Heart left ventricle (tissue), 16 donors: ENCODE measurements around the gene FAM83E. TPM values are rescaled to one million over a fixed set of nuclear protein-coding genes. Genes with fewer than 3 reads are reported as not detected.

ENCODE experiments used
- ATAC-seq, 4 donors: fragments of 200-7000 bp; cut with Tn5 transposase; one replicate each; pipeline ENCODE4 v1.9.1; 2020 to 2022; ENCODE audit warnings: moderate library complexity in 4 of 4, mild to moderate bottlenecking in 3 of 4, moderate number of reproducible peaks in 1 of 4
- DNase-seq, 5 donors: peaks; one replicate each; pipeline ENCODE4 v3.0.0-alpha.2; 2020
- H3K27ac ChIP-seq, 12 donors: fragments of 200-600 bp; sonication (generic) in 4 of 12; one replicate each; pipeline versions ENCODE4 v1.5.0 to v1.8.0; 2016 to 2022; ENCODE audit warnings: mild to moderate bottlenecking in 2 of 12
- H3K27me3 ChIP-seq, 9 donors: fragments of 200-600 bp; sonication (generic) in 2 of 9; one replicate each; pipeline versions ENCODE4 v1.5.1 to v1.8.0; 2016 to 2022; ENCODE audit warnings: mild to moderate bottlenecking in 3 of 9
- H3K36me3 ChIP-seq, 9 donors: fragments of 200-600 bp; sonication (generic) in 2 of 9; one replicate each; pipeline versions ENCODE4 v1.5.0 to v1.8.0; 2018 to 2022; ENCODE audit warnings: mild to moderate bottlenecking in 2 of 9
- H3K4me1 ChIP-seq, 12 donors: fragments of 200-600 bp; sonication (generic) in 4 of 12; one replicate each; pipeline versions ENCODE4 v1.5.0 to v1.8.0; 2016 to 2022; ENCODE audit warnings: mild to moderate bottlenecking in 3 of 12
- H3K4me3 ChIP-seq, 12 donors: fragments of 200-600 bp; sonication (generic) in 4 of 12; one replicate each; pipeline versions ENCODE4 v1.5.0 to v1.8.0; 2017 to 2022; ENCODE audit warnings: mild to moderate bottlenecking in 9 of 12, moderate library complexity in 4 of 12
- H3K9me3 ChIP-seq, 12 donors: fragments of 200-600 bp; sonication (generic) in 4 of 12; one replicate each; pipeline versions ENCODE4 v1.5.0 to v1.8.0; 2016 to 2022; ENCODE audit warnings: mild to moderate bottlenecking in 1 of 12
- POLR2A ChIP-seq, 2 donors: fragments of 450-650 bp; IDR thresholded peaks; one replicate each; pipeline ENCODE4 v1.6.1; 2017; ENCODE audit warnings: antibody characterized with exemption in 2 of 2, mild to moderate bottlenecking in 2 of 2, moderate library complexity in 2 of 2
- WGBS, 4 donors: extraction: QIAGEN DNeasy Blood & Tissue Kit in 2 of 4; methylation state at CpG; one replicate each; pipeline versions ENCODE4 v1.1.5 to v1.1.7; 2013 to 2018; 5-methylcytosine and 5-hydroxymethylcytosine counted together
- intact Hi-C, 10 donors: fragments of 100-400 bp; cut with DNase I; formaldehyde crosslinking; loops; one replicate each; pipeline versions ENCODE4 v1.11.1 to v1.14.2; 2022
- polyA plus RNA-seq, 2 donors: library from polyadenylated mRNA; stranded (reverse); fragments of 200-250 nt; gene quantifications; one replicate each; pipeline ENCODE4 v1.2.3, GENCODE V29; 2013
- total RNA-seq, 9 donors: library from RNA; depleted of rRNA in 2 of 9; stranded (reverse); fragments of >200 nt in 2 of 9; fragmentation: NEBNext Ultra II Directional in 3 of 9; extraction: Animal tissue kit (Norgen Biotek cat#: 25700) in 3 of 9; gene quantifications; one replicate each; pipeline versions ENCODE4 v1.1.0 to v1.2.4, GENCODE V29; 2016 to 2023
- TF ChIP-seq, protein P1 (sequence below), 12 donors: fragments of 200-600 bp; sonication (generic) in 4 of 12; IDR thresholded peaks; one replicate each; pipeline versions ENCODE4 v1.5.0 to v1.8.0; 2018 to 2022; ENCODE audit warnings: antibody characterized with exemption in 12 of 12, mild to moderate bottlenecking in 5 of 12
- donor health status: ischemic (EF 13 %, LVEDD 7.1; RV severe dilation, severe dysfunction).
- donor health status: healthy with polysubstance abuse.
- donor health status: DM: no; HTN: yes; CAD: no.
- donor health status: DM: no; HTN: no; CAD: no.
- donor health status: ischemic (EF 25% LVEDD 6.9; RV normal size, moderate dysfunction).
- donor health status: ischemic (EF 25% LVEDD 5.7; RV mildly dilated, moderate dysfunction).
- donor health status: healthy.
- donor health status: DM: yes; HTN: yes; CAD: no.
- donor health status: ischemic (EF 35%, LVEDD 5.7; RV mildly dilated, moderate dysfunction).
- donor health status: nonischemic (EF 11% LVEDD 7.7; RV severe dilation, severe dysfunction).
- donor health status: DM: yes; HTN: yes; CAD: no.
- donor health status: PGD.
- donor health status: ischemic (EF 29% LVEDD 5.4; RV normal size, mild dysfunction).
- donor health status: nonischemic (EF 23%, LVEDD 6.1; RV moderate dilation, normal function).

The FAM83E gene
- total and polyA plus RNA-seq, 11 donors = 0.14 TPM; not detected in 10

DNA sequence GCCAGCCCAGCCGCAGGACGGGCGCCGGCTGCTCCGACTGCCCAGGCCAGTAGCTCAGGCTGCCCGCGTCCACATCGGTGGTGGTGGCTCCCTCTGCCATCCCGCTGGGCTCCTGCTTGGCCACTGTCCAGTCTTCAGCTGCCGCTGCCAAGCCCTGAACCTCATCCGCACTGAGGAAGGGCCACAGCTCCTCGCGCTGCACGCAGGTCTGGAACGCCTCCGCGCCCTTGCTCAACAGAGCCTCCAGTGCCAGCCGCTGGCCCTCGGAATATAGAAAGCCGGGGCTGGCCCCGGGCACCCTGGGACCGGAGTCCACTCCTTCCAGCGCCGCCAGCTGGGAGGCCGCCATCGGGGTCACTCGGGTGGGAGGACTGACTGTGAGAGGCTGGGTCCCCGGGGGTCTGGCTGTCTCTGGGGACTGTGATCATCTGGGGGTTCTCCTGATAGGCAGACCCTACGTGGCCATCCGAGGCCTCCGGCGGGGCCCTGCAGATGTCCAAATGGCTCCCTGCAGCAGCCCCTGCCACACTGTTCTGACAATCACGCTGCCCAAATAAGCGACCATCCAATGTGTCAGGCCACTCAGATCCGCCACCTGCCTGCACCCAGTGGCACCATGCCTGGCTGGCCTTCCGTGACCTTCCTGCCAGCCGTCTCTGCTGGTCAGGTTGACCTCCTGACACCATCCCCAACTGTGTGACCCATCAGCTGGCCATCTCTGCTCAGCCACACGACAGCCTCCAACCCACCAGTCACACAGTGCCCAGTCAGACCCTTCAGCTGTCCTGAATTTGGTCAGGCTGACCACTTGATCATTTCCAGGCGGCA, 1.6 kb downstream of the FAM83E start:
- 70 to 84% (median 77%) methylated on average over 16 to 39 of the region's 39 CpGs for WGBS, 4 donors

DNA sequence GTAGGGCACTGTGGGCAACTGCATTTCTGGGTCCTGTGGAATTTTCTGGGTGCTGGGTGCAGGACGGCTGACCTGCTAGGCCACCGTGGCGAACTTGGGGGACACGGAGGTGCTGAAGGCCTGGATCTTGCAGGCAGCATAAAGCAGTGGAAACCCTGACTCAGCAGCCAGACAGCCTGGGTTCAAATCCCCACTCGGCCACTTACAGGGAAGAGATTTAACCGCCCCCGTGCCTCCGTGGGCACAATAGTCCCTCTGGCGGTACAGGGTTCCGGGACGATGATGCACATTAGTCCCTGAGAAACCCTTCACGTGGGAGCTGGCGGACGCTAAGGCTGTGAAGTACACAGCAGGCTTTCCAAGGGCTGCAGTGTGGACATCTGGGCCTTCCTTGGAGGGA, 3.0 kb downstream of the FAM83E start:
- DNase-seq = no peak
- intact Hi-C loops = loop anchor here in 1 of 10 donors (10.0 kb wide), 1 partner anchor 227 kb away; no protein-coding TSS in a partner anchor

More for the DNA sequence above, 1.6 kb downstream of the FAM83E start:
- no peak for DNase-seq
- TF ChIP-seq POLR2A (IDR thresholded peaks at IDR 0.05) = no peak
- TF ChIP-seq, protein P1, sequence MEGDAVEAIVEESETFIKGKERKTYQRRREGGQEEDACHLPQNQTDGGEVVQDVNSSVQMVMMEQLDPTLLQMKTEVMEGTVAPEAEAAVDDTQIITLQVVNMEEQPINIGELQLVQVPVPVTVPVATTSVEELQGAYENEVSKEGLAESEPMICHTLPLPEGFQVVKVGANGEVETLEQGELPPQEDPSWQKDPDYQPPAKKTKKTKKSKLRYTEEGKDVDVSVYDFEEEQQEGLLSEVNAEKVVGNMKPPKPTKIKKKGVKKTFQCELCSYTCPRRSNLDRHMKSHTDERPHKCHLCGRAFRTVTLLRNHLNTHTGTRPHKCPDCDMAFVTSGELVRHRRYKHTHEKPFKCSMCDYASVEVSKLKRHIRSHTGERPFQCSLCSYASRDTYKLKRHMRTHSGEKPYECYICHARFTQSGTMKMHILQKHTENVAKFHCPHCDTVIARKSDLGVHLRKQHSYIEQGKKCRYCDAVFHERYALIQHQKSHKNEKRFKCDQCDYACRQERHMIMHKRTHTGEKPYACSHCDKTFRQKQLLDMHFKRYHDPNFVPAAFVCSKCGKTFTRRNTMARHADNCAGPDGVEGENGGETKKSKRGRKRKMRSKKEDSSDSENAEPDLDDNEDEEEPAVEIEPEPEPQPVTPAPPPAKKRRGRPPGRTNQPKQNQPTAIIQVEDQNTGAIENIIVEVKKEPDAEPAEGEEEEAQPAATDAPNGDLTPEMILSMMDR (IDR thresholded peaks at IDR 0.05) = no peak
- H3K9me3 ChIP-seq = no peaks in the 10 kb centered on the region
- H3K27me3 ChIP-seq = no peaks in the 10 kb centered on the region
- ATAC-seq = peak in 2 of 4 donors; percentile 4
- no peak overlapping the region for H3K27ac ChIP-seq
- H3K4me1 ChIP-seq = peaks cover 8 to 29% (median 15%) of the 10 kb centered on the region in 12 donors
- peaks cover 2 to 32% (median 27%) of the 10 kb centered on the region in 9 donors for H3K36me3 ChIP-seq
- intact Hi-C loops = loop anchor here in 1 of 10 donors (10.0 kb wide), 1 partner anchor 228 kb away; no protein-coding TSS in a partner anchor
- no peak overlapping the region for H3K4me3 ChIP-seq

DNA sequence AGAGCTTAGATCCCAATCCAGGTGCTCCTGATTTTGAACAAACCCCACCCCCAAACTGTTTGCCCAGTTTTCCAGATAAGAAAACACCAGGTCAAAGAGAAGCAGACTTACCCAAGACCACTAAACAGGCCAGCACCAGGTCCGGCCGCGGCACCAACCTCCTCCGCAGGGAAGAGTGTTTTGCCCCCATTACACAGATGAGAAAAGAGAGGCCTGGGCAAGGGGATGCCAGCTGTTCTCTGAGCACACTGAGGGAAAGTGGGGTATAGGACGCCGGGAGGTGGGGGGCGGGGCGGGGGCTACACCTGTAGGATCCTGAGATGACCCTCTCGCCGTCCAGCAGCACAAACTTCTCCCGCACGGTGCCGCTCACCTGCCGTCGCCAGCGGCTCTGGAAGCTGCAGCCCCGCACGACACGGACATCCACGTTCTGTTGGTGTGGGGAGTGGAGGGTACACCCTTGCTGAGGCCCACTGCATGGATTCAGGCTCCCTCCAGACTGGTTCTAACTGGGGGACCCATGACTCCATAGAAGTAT, 5.2 kb downstream of the FAM83E start:
- DNase-seq (no peak), ATAC-seq (no peak)
- Histone ChIP-seq H3K4me1 (peaks cover 0 to 8% (median 0%) of the 10 kb centered on the region in 12 donors), H3K27ac (no peak overlapping the region), H3K36me3 (peaks cover 0 to under 1% (median 0%) of the 10 kb centered on the region in 9 donors), H3K27me3 (no peaks in the 10 kb centered on the region), H3K4me3 (no peak overlapping the region), H3K9me3 (no peaks in the 10 kb centered on the region)
- TF ChIP-seq, protein P1 (IDR thresholded peaks at IDR 0.05) = no peak
- no peak for TF ChIP-seq POLR2A (IDR thresholded peaks at IDR 0.05)
- 92 to 95% (median 94%) methylated on average over 6 to 20 of the region's 20 CpGs for WGBS, 4 donors
- intact Hi-C loops = loop anchor here in 1 of 10 donors (10.0 kb wide), 1 partner anchor 225 kb away; no protein-coding TSS in a partner anchor

More for the DNA sequence above, 3.0 kb downstream of the FAM83E start:
- ATAC-seq = no peak
- no peak overlapping the region for H3K4me3 ChIP-seq
- peaks cover 2 to 22% (median 20%) of the 10 kb centered on the region in 9 donors for H3K36me3 ChIP-seq
- H3K27ac ChIP-seq = no peak overlapping the region
- H3K4me1 ChIP-seq = peaks cover 0 to 15% (median 2%) of the 10 kb centered on the region in 12 donors
- H3K27me3 ChIP-seq = no peaks in the 10 kb centered on the region
- H3K9me3 ChIP-seq = no peaks in the 10 kb centered on the region
- 88 to 89% (median 88%) methylated on average over 14 of the region's 14 CpGs for WGBS, 4 donors
- no peak for TF ChIP-seq POLR2A (IDR thresholded peaks at IDR 0.05)
- TF ChIP-seq, protein P1 (IDR thresholded peaks at IDR 0.05) = no peak

DNA sequence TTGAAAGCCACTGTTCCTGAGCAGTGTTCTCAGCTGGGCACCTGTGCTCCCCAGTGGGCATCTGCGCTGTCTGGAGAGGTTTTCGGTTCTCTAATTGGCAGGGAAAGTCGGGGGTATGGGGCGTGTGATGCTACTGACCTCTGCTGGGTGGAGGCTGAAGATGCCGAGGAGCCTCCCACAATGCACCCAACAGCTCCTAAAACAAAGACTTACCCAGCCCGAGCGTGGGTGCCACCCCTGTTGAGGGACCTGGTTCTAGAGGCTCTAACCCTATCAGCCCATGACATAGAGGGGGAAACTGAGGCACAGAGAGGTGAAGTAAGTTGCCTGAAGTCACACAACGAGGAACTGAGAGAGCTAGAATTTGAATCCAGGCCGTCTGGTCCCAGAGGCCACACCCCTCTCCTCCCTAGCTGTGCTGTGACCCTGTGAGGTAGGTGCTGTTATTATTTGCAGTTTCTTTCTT, 6.0 kb downstream of the FAM83E start:
- Histone ChIP-seq H3K9me3 (no peaks in the 10 kb centered on the region), H3K27ac (no peak overlapping the region), H3K27me3 (no peaks in the 10 kb centered on the region), H3K4me3 (no peak overlapping the region), H3K36me3 (no peaks in the 10 kb centered on the region), H3K4me1 (peaks cover 0 to 4% (median 0%) of the 10 kb centered on the region in 12 donors)
- intact Hi-C loops = no loop called here
- ATAC-seq (peak in 3 of 4 donors; percentile 41 to 55 (median 54)), DNase-seq (no peak)
- WGBS, 4 donors = 12 to 37% (median 20%) methylated on average over 9 of the region's 9 CpGs
- TF ChIP-seq, protein P1 (IDR thresholded peaks at IDR 0.05) = peak; percentile 17 to 48 (median 30)
- no peak for TF ChIP-seq POLR2A (IDR thresholded peaks at IDR 0.05)
